Jurkat, Clone E6-1 (cell line): Measurements from ENCODE around the gene PET100.

Source experiments
- DNase-seq: peaks from one replicate; pipeline ENCODE4 v3.0.0-alpha.2; 2011; ENCODE audit warnings: low read depth, low spot score
- H3K4me3 ChIP-seq: 2 replicates; pipeline ENCODE4 v1.5.1; 2011; ENCODE audit warnings: mild to moderate bottlenecking, low read length, control low read depth, moderate library complexity

The PET100 gene

DNA sequence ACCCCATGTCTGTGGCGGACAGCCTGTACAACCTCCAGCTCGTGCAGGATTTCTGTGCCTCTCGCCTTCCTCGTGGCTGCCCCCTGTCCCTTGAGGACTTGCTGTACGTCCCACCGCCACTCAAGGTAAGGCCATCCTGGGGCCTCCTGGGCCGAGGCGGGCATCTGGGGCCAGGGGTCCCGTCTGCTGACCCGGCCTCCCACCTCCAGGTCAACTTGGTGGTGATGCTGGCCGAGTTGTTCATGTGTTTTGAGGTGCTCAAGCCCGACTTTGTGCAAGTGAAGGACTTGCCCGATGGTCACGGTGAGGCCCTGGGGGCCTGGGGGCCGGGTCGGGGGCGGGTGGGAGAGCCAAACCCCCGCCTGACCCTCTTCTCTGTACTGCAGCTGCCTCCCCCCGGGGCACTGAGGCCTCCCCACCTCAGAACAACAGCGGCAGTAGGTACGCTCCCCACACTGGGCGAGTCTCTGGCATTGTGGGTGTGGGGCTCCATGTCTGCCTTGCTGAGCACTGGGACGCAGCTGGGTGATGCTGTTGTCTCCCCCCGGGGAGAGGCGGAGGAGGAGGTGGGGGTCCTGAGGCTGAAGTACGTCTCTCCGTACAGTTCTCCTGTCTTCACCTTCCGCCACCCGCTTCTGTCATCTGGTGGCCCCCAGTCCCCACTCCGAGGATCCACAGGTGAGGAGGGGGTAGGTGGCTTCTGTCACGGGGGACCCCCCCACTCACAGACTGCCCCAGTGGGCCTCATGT, 18.9 kb upstream of the PET100 start:
- no peak for DNase-seq
- no peak overlapping the region for H3K4me3 ChIP-seq

DNA sequence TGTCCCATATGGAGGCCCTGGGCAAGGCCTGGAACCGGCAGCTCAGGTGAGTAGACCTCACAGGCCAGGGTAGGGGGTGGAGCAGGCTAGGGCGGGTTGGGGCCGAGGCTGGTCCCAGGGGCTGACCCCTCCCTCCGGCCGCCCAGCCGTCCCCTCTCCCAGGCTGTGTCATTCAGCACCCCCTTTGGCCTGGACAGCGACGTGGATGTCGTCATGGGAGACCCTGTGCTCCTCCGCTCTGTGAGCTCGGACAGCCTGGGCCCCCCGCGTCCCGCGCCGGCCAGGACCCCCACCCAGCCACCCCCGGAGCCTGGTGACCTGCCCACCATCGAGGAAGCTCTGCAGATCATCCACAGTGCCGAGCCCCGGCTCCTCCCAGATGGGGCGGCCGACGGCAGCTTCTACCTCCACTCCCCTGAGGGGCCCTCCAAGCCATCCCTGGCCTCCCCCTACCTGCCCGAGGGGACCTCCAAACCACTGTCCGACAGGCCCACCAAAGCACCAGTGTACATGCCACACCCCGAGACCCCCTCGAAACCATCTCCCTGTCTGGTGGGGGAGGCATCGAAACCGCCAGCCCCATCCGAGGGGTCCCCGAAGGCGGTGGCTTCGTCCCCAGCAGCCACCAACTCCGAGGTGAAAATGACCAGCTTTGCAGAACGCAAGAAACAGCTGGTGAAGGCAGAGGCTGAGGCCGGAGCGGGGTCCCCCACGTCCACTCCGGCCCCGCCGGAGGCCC, 17.9 kb upstream of the PET100 start:
- DNase-seq: no peak
- no peak overlapping the region for H3K4me3 ChIP-seq

DNA sequence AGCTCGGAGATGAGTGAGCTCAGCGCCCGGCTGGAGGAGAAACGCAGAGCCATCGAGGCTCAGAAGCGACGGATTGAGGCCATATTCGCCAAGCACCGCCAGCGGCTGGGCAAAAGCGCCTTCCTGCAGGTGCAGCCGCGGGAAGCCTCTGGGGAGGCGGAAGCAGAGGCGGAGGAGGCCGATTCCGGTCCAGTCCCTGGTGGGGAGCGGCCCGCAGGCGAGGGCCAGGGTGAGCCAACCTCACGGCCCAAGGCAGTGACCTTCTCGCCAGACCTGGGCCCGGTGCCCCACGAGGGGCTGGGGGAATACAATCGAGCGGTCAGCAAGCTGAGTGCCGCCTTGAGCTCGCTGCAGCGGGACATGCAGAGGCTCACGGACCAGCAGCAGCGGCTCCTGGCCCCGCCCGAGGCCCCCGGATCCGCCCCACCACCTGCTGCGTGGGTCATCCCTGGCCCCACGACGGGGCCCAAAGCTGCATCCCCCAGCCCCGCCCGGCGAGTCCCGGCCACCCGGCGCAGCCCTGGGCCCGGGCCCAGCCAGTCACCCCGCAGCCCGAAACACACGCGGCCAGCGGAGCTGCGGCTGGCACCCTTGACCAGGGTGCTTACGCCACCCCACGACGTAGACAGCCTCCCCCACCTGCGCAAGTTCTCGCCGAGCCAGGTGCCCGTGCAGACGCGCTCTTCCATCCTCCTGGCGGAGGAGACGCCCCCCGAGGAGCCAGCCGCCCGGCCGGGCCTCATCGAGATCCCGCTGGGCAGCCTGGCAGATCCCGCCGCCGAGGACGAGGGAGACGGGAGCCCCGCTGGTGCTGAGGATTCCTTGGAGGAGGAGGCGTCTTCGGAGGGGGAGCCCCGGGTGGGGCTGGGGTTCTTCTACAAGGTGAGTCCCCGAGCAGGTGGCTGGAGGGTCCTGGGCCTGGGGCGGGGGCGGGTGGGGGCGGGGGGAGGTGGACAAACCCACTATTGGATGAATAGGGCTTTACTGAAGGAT, 17.0 kb upstream of the PET100 start:
- DNase-seq: no peak
- no peak overlapping the region for H3K4me3 ChIP-seq

DNA sequence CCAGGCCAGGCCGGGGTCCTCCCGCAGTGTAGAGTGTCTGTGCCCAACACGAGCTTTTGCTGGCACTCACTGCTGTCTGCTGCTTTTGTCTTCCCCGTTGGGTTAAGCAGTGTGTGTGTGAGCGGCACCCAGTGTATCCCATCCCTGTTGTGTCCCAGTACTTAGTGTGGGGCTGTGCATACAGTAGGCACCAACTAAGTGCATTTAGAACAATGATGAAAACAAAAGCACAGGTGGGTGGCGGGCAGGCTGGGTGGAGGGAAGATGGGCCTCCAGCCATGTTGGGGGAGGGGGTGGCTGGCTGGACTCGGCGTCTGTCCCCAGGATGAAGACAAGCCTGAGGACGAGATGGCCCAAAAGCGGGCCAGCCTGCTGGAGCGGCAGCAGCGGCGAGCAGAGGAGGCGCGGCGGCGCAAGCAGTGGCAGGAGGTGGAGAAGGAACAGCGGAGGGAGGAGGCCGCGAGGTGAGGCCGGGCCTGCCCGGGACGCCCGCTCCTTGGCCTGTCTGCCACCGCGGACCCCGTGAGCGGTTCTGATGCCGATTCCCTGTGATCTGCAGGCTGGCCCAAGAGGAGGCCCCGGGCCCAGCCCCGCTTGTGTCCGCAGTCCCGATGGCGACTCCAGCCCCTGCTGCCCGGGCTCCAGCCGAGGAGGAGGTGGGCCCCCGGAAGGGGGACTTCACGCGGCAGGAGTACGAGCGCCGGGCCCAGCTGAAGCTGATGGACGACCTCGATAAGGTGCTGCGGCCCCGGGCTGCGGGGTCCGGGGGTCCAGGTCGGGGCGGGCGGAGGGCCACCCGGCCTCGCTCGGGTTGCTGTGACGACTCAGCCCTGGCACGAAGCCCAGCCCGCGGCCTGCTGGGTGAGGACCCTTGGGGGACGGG, 14.5 kb upstream of the PET100 start:
- no peak for DNase-seq
- H3K4me3 ChIP-seq: no peak overlapping the region

DNA sequence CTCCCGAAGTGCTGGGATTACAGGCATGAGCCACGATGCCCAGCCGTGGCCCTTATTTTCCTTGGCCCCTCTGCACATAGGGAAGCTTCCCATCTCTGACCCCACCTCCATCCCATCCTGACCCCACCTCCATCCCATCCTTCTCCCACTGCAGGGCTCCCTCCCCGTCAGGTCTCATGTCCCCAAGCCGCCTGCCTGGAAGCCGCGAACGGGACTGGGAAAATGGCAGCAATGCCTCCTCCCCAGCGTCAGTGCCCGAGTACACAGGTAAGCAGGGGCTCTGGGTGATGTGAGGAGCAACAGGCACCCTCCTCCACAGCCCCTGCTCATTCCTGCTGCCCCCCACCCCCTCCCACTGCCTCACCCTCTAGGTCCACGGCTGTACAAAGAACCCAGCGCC, 12.4 kb upstream of the PET100 start:
- no peak overlapping the region for H3K4me3 ChIP-seq
- DNase-seq: no peak

DNA sequence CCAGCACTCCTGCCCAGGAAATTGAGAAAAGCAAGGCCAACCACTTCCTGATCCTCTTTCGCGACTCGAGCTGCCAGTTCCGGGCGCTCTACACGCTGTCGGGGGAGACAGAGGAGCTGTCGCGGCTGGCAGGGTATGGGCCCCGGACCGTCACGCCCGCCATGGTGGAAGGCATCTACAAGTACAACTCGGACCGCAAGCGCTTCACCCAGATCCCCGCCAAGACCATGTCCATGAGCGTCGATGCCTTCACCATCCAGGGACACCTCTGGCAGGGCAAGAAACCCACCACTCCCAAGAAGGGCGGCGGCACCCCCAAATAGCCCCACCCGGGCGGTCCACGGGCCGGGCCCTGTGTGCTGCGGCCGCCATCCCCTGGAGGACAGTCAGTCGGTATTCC, 11.9 kb upstream of the PET100 start:
- DNase-seq: no peak
- H3K4me3 ChIP-seq: no peak overlapping the region

DNA sequence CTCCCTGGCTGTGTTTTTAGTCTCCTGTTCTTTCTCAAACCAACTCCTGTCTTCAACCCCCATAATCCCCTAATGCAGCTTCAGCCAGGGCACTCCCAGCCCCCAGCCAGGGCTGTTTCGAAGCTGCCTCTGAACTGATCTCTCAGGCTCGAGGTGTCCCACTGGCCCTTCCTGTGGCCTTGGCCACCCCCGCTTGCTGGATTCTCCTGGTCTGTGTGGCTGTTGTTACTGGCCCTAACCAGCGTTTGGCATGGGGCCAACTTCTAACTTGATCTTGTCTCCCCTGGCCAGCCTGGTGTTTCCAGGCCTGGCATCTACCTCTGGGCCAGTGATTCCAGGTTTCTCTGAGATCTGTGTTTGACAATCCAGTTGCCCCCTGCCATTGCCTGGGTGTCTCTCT, 11.2 kb upstream of the PET100 start:
- H3K4me3 ChIP-seq: no peak overlapping the region
- DNase-seq: no peak

DNA sequence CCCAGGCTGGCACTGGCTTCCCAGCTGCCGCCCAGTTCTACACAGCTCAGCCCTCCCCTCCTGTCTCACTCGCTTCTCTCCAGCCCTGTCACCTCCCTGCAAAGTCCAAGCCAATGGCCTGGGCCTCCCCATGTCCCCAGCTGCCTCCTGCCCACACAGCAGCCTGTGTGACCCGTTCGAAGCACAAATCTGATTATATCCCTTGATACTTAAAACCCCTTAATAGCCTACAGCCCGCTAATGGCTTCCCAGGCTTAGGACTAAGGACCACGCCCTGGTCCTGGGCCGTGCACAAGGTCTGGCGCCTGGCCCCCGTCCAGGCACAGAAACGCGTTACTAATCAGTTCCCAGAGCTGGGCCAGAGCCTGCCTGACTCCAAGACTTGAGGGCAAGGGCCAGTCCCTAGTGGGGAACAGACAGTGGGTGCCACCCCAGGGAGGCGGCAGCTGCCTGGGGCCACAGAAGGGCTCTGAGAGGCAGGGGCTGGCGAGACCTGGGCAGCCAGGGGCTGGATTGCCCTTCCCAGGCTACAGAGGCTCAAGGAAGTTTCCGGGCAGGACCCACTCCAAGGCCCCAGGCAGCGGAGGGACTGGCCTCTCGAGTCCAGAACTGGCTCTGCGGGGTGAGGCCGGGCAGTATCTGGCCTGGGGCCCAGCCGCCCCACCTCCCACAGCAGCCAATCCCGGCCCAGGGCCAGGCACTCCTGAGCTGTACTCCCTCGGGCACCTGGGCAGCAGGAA, 10.7 kb upstream of the PET100 start:
- no peak for DNase-seq
- H3K4me3 ChIP-seq: no peak overlapping the region

DNA sequence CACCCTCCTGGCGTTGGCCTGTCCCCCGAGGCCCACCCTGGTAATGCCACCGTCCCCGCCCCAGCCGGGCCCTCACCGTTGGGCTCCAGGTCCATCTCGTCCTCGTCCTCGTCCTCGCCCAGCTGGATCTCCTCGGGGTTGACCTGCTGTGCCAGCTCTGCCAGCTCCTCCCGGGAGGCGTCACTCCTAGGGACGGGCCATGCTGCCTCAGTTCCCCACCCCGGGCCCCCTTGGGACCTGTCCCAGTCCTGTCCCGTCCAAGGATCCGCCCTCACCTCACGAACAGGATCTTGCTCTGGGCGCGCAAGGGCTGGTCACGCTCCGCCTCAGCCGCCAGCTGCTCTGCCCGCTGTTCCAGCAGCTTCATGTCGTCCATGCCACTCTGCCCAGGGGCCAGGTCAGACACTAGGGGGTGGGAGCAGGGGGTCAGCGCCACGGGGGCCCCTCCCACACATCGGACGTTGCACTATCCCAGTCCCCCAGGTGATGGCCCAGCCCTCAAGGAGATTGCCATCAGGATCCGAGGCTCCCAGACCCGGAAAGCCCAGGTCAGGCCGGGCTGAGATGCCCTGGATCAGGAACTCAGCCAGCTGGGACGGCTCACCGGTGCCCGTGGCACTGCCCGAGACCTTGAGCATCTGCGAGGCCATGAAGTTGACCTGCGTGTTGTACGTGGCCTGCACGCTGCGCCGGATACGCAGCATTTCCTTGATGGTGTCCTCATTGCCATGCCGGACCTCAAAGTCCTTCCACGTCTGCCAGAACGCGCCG, 9.7 kb upstream of the PET100 start:
- DNase-seq: no peak
- H3K4me3 ChIP-seq: no peak overlapping the region

DNA sequence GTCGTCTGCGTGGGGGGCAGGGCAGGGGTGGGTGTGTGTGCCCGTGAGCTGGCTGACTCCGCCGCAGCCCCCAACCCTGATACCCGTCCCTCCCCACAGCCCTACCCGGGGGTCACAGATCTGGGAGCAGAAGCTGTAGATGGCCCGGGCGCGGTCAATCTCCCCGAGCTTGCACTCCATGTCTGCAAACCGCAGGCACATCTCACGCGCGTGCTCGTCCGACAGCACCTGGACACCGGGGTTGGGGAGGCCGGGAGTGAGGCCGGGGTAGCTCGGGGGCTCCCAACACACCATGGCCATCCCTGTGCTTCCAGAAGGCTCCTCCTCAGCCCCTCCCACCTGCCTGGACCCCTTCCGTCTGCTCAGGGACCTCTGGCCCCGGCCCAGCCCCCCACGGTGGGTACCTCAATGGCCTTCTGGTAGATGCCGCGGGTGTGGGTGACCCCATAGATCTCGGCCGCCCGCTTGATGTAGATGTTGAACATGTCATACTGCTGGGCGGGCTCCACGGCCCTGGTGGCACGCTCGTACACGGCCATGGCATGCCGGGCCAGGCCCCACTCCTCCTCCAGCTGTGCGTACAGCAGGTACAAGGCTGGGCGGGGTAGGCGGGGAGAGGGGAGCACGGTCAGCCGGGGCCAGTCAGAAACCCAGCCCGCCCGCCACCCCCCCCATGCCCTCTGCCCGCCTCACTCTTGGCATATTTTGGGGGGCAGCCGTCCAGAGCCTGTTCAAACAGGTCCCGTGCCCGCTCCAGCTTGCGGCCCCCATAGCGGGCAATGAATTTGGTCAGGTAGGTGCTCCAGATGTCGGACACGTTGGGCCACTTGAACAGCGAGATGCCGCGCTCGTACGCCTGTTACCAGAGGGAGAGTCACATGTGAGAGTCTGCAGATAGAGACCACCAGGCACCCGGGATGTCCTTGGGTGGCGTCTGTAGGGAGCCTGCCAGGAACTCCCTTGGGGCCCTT, 8.9 kb upstream of the PET100 start:
- no peak for DNase-seq
- no peak overlapping the region for H3K4me3 ChIP-seq

DNA sequence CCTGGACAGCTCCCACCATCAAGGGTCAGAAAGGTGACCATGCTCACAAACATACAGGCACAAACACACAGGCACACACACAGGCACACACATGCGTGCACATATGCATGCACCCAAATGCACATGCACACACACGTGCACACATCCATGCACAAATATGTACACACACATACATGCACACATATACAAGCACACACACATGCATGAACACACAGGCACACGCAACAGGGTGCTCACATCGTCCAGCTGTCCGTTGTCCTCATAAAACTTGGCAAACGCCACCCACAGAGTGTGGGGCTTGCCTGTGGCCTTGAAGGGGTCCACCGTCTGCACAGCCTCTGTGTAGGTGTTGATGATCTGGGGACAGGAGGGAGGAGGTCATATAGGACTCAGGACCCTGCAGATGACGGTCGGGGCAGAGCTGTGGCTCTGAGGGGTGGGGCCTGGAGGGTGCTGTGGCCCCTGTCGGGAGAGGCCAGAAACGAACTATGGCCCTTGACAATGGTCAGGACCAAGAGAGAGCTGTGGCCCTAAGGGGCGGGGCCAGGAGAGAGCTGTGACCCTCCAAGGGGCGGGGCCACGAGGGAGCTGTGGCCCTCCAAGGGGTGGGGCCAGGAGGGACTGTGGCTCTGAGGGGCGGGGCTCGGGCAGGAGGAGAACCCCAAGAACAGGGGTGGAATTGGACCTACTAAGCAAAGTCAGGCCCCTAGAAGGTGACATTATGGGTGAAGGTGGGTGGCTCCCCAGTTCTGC, 6.5 kb upstream of the PET100 start:
- H3K4me3 ChIP-seq: no peak overlapping the region
- DNase-seq: no peak

DNA sequence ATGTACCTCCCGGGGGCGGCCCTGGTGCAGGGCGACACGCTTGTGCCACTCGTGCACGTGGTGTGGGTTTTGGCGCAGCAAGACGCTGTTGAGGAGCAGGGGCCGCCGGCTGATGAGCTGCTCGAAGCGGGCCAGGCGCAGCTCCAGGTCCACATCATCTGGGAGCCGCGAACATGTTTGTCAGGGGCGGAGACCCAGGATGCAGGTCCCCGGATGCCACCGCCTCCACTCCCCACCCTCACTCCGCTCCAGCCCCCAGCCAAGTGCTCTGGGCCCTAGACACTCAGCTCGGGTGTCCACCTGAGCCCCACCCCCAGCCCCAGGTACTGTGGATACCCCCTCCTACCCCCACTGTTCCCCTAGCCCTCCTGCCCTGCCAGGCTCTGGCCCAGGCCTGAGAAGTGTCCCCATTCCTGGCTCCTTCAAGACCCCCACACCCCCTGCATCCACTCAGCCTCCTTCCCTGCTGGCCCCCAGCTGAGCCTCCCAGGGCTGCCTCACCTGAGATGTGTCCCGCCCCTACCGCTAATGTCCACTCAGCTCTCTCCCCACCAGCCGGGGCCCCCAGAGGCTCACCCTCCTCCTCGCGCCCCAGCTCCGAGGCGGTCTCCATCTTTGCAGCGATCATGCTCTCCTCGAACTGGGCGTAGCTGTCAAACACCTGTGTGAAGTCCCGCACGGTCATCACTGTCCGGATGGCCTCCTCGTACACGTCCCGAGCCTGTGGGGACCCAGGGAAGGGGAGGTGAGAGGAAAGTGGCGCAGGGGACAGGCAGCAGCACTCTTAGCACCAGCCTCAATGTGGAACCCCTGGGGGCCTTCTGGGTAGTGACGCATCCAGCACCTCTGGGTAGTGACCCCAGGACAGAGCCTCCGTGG, 5.6 kb upstream of the PET100 start:
- H3K4me3 ChIP-seq: no peak overlapping the region
- DNase-seq: no peak

DNA sequence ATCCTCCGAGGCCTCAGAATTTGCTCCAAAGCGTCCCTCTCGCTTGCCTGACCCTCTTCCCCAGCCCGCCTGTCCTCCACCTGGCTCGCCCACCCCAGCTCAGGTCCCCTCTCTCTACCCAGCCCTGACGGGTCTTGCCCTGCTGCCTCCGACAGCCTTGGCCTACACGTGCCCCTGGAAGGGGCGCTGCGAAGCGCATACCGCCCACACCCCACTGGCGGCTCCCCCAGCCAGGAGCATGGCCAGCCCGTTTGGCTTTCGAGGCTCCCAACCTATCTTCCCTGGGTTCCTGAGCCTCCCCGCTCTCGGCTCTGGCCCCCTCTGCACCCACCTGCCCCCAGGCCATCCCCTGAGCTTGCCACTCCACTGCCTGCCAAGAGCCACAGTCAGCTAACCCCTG, 4.8 kb upstream of the PET100 start:
- no peak for DNase-seq
- no peak overlapping the region for H3K4me3 ChIP-seq

DNA sequence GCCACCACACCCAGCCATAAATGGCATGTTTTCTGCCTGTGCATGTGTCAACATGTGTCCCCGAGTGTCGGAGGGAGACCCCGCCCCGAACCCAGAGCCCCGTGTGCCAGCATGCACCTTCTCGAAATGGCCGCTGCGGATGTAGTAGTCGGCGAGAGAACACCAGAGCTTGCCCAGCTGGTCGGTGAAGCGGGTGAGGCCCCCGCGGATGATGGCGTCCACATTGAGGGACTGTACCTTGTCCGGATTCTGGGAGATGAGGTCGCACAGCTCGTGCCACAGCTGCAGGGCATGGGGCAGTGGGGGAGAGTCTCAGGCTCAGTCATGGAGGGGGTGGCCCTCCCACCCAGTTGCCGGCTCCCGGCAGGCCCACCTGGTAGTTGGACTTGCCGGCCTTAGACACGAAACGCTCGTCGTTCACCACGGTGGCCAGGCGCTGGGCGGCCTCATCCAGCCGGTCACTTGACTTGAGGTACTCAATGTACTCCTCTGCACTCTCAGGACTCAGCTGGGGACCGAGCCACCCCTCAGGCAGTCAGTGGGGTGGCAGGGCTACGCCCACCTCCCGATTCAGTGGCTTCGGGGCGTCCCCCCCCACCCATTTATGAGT, 3.7 kb upstream of the PET100 start:
- H3K4me3 ChIP-seq: no peak overlapping the region
- no peak for DNase-seq
